HCT116 (cell line): ENCODE results near the gene FTCD. TPM values are rescaled to one million over a fixed set of nuclear protein-coding genes. Genes with fewer than 3 reads are reported as not detected.

Source experiments
- ATAC-seq: fragments of 200-7000 bp; cut with Tn5 transposase; 2 replicates; pipeline ENCODE4 v1.9.1; 2020; ENCODE audit warnings: mild to moderate bottlenecking, moderate library complexity
- BruUV-seq: library from RNA; stranded (reverse); fragments of 400-500 nt; replicated peaks from 2 replicates; lab custom pipeline; 2021; lab: Mats Ljungman, UMichigan
- CTCF ChIA-PET: fragments of 300-600 bp; sonication (Branson Sonifier 250); formaldehyde crosslinking; loops from one replicate; lab custom pipeline; 2021; ENCODE audit warnings: antibody characterized with exemption; lab: Charles Lee
- POLR2A ChIA-PET: fragments of 300-600, 350-600 bp; sonication (Branson Sonifier 250); formaldehyde crosslinking; loops from one replicate; lab custom pipeline; 2021; ENCODE audit warnings: antibody characterized with exemption; lab: Charles Lee
- RAD21 ChIA-PET, 2 experiments: fragments of 300-600 bp; sonication (Branson Sonifier 250); formaldehyde crosslinking; loops; one replicate each; lab custom pipeline; 2023; ENCODE audit warnings: low total read pairs in 2 of 2; ENCODE audit not compliant: uncharacterized antibody in 2 of 2, unreplicated experiment in 2 of 2, low non-redundant PET in 1 of 2; lab: Charles Lee
- DNase-seq: peaks from one replicate; pipeline ENCODE4 v3.0.0-alpha.2; 2010; ENCODE audit warnings: low read depth, low spot score
- H2AFZ ChIP-seq: fragments of 200-600 bp; shearing (Covaris generic), sonication (generic); 2 replicates; pipeline ENCODE4 v1.6.1; 2017; ENCODE audit warnings: low read depth, mixed run types, mixed read lengths, antibody characterized with exemption, low read length; ENCODE audit not compliant: poor library complexity, severe bottlenecking
- H3K27ac ChIP-seq: 2 replicates; pipeline ENCODE4 v1.5.1; 2012; ENCODE audit warnings: low read depth, low read length
- H3K27me3 ChIP-seq: fragments of 200-600 bp; sonication (generic); 2 replicates; pipeline ENCODE4 v1.6.1; 2016; ENCODE audit warnings: mixed run types, low read length, mixed read lengths; ENCODE audit not compliant: insufficient read depth
- H3K36me3 ChIP-seq, 2 experiments: fragments of 200-500 bp in 1 of 2; fragments of 200-600 bp in 1 of 2; sonication (Bioruptor generic) in 1 of 2; sonication (generic) in 1 of 2; 2 replicates each; pipeline versions ENCODE4 v1.5.1 to v1.6.1; 2014 to 2016; ENCODE audit warnings: low read length in 2 of 2, inconsistent platforms in 1 of 2, mixed read lengths in 1 of 2, mixed run types in 1 of 2; ENCODE audit not compliant: insufficient read depth in 2 of 2, control insufficient read depth in 1 of 2
- H3K4me1 ChIP-seq, 2 experiments: fragments of 200-600 bp in 1 of 2; sonication (generic) in 1 of 2; 2 replicates each; pipeline versions ENCODE4 v1.5.1 to v1.6.1; 2012 to 2017; ENCODE audit warnings: low read length in 2 of 2, inconsistent platforms in 1 of 2, mild to moderate bottlenecking in 1 of 2, mixed read lengths in 1 of 2, mixed run types in 1 of 2, moderate library complexity in 1 of 2; ENCODE audit not compliant: insufficient read depth in 2 of 2, control insufficient read depth in 1 of 2
- H3K4me2 ChIP-seq: fragments of 200-600 bp; sonication (generic); 2 replicates; pipeline ENCODE4 v1.6.1; 2017; ENCODE audit warnings: mixed run types, low read length, mixed read lengths
- H3K4me3 ChIP-seq, 2 experiments: fragments of 200-600 bp in 1 of 2; sonication (generic) in 1 of 2; replicated peaks in 1 of 2; 2 replicates each; pipeline ENCODE4 v1.5.1; 2011 to 2016; ENCODE audit warnings: low read length in 2 of 2, control low read depth in 1 of 2, low read depth in 1 of 2, mild to moderate bottlenecking in 1 of 2, mixed read lengths in 1 of 2, mixed run types in 1 of 2
- H3K79me2 ChIP-seq: fragments of 200-600 bp; sonication (generic); 2 replicates; pipeline ENCODE4 v1.6.1; 2017; ENCODE audit warnings: mild to moderate bottlenecking, mixed run types, low read length, moderate library complexity, mixed read lengths; ENCODE audit not compliant: insufficient read depth
- H3K9ac ChIP-seq: fragments of 200-600 bp; sonication (generic); 2 replicates; pipeline ENCODE4 v1.6.1; 2016; ENCODE audit warnings: low read length, mixed read lengths
- H3K9me2 ChIP-seq: fragments of 200-600 bp; sonication (generic), shearing (Covaris generic); 2 replicates; pipeline ENCODE4 v1.6.1; 2017; ENCODE audit warnings: mixed run types, mild to moderate bottlenecking, moderate library complexity; ENCODE audit not compliant: insufficient read depth
- H3K9me3 ChIP-seq, 2 experiments: fragments of 200-500 bp in 1 of 2; fragments of 200-600 bp in 1 of 2; sonication (Bioruptor generic) in 1 of 2; sonication (generic) in 1 of 2; 2 replicates each; pipeline ENCODE4 v1.6.1; 2014 to 2017; ENCODE audit warnings: low read length in 2 of 2, mixed read lengths in 2 of 2, inconsistent platforms in 1 of 2, low read depth in 1 of 2, mild to moderate bottlenecking in 1 of 2, mixed run types in 1 of 2, moderate library complexity in 1 of 2; ENCODE audit not compliant: control insufficient read depth in 1 of 2, insufficient read depth in 1 of 2
- H4K20me1 ChIP-seq: fragments of 200-600 bp; sonication (generic), shearing (Covaris generic); 2 replicates; pipeline ENCODE4 v1.6.1; 2017; ENCODE audit warnings: mixed run types, mild to moderate bottlenecking, moderate library complexity; ENCODE audit not compliant: insufficient read depth
- ATF3 ChIP-seq: IDR thresholded peaks from 2 replicates; pipeline ENCODE4 v1.6.1; 2012
- EGR1 ChIP-seq: IDR thresholded peaks from 2 replicates; pipeline ENCODE4 v1.6.1; 2012; ENCODE audit warnings: low read depth
- EZH2 ChIP-seq: fragments of 200-600 bp; sonication (generic); IDR thresholded peaks from 2 replicates; pipeline ENCODE4 v1.6.1; 2017; ENCODE audit warnings: antibody characterized with exemption, mixed run types
- EZH2phosphoT487 ChIP-seq: fragments of 200-600 bp; IDR thresholded peaks from 2 replicates; pipeline ENCODE4 v1.6.1; 2018; ENCODE audit warnings: antibody characterized with exemption, borderline replicate concordance
- FOSL1 ChIP-seq: IDR thresholded peaks from 2 replicates; pipeline ENCODE4 v1.6.1; 2012; ENCODE audit warnings: low read depth
- MAX ChIP-seq: IDR thresholded peaks from 2 replicates; pipeline ENCODE4 v1.6.1; 2012
- POLR2A ChIP-seq: IDR thresholded peaks from 2 replicates; pipeline ENCODE4 v1.7.0; 2011; ENCODE audit warnings: borderline replicate concordance; ENCODE audit not compliant: insufficient read depth, insufficient read length; ENCODE audit errors: extremely low read depth
- POLR2AphosphoS5 ChIP-seq: IDR thresholded peaks from 2 replicates; pipeline ENCODE4 v1.6.1; 2011; ENCODE audit warnings: mild to moderate bottlenecking, low read depth, low read length, moderate library complexity
- RAD21 ChIP-seq: IDR thresholded peaks from 2 replicates; pipeline ENCODE4 v1.6.1; 2012; ENCODE audit warnings: low read depth, mild to moderate bottlenecking
- REST ChIP-seq: IDR thresholded peaks from 2 replicates; pipeline ENCODE4 v1.6.1; 2012; ENCODE audit warnings: low read depth
- SIN3A ChIP-seq: IDR thresholded peaks from 2 replicates; pipeline ENCODE4 v1.6.1; 2012; ENCODE audit warnings: low read depth
- SP1 ChIP-seq: IDR thresholded peaks from 2 replicates; pipeline ENCODE4 v1.6.1; 2012; ENCODE audit warnings: low read depth
- SRF ChIP-seq: IDR thresholded peaks from 2 replicates; pipeline ENCODE4 v1.6.1; 2012; ENCODE audit warnings: low read depth
- YY1 ChIP-seq: IDR thresholded peaks from 2 replicates; pipeline ENCODE4 v1.6.1; 2011; ENCODE audit warnings: low read length, low read depth, moderate library complexity, mild to moderate bottlenecking; ENCODE audit not compliant: insufficient replicate concordance; ENCODE audit errors: extremely low read depth
- ZBTB33 ChIP-seq: IDR thresholded peaks from 2 replicates; pipeline ENCODE4 v1.6.1; 2011; ENCODE audit warnings: mild to moderate bottlenecking, low read length, moderate library complexity; ENCODE audit not compliant: insufficient replicate concordance; ENCODE audit errors: extremely low read depth
- ZFX ChIP-seq: fragments of 450-650 bp; IDR thresholded peaks from 2 replicates; pipeline ENCODE4 v1.6.1; 2017
- ZNF274 ChIP-seq: fragments of 200-500 bp; sonication (Bioruptor generic); IDR thresholded peaks from 2 replicates; pipeline ENCODE4 v1.6.1; 2014; ENCODE audit warnings: mild to moderate bottlenecking, low read depth, low read length, inconsistent platforms
- intact Hi-C: fragments of 100-400 bp; cut with micrococcal nuclease; formaldehyde crosslinking; loops from 2 replicates; pipeline ENCODE4 v1.10.0; 2022
- total RNA-seq: library from RNA; stranded (reverse); gene quantifications from one replicate; pipeline ENCODE4 v1.2.1, GENCODE V29; 2021; ENCODE audit not compliant: unreplicated experiment

Gene FTCD
- total RNA-seq, 1 experiment from 2014 or later, result 2.5 TPM

GRCh38 chr21:46157987-46158451 is 2.6 kb upstream of the FTCD start:
- no peak overlapping the region for H3K4me3 ChIP-seq
- H3K9me3 ChIP-seq, result no peaks in the 10 kb centered on the region
- RAD21 ChIA-PET, result no interaction called here
- peaks cover 7% of the 10 kb centered on the region in 2 experiments; a peak in 3 of 4 replicates for H3K4me1 ChIP-seq
- no TSS peak for BruUV-seq
- no peak for DNase-seq
- no peak overlapping the region for H3K27ac ChIP-seq
- intact Hi-C loops, result no loop called here
- no peaks in the 10 kb centered on the region for H3K79me2 ChIP-seq
- POLR2A ChIA-PET, result no interaction called here
- H4K20me1 ChIP-seq, result no peaks in the 10 kb centered on the region
- H2AFZ ChIP-seq, result no peak overlapping the region
- no peaks in the 10 kb centered on the region for H3K9me2 ChIP-seq
- no peaks in the 10 kb centered on the region for H3K27me3 ChIP-seq
- H3K9ac ChIP-seq, result no peak overlapping the region
- CTCF ChIA-PET, result interaction anchor here (1.6 kb wide), 1 partner anchor 184 kb away, joined by 3 read pairs; no protein-coding TSS in a partner anchor
- H3K4me2 ChIP-seq, result no peak overlapping the region
- no peaks in the 10 kb centered on the region for H3K36me3 ChIP-seq
- no peak for ATAC-seq
- TF ChIP-seq ZFX (no peak), FOSL1 (no peak), RAD21 (no peak), EZH2phosphoT487 (no peak), POLR2AphosphoS5 (no peak), YY1 (no peak), SRF (no peak), POLR2A (no peak), EZH2 (no peak), REST (no peak), ZNF274 (no peak), ZBTB33 (no peak), SIN3A (no peak), EGR1 (no peak), MAX (no peak), ATF3 (no peak), SP1 (no peak)
